HepG2 (cell line): ENCODE data around the gene RAB40C. TPM values are rescaled to one million over a fixed set of nuclear protein-coding genes. Genes with fewer than 3 reads are reported as not detected.

ENCODE experiments used
- EED ChIP-seq: sonication (generic); formaldehyde crosslinking; IDR thresholded peaks from 2 replicates; pipeline ENCODE4 v1.5.0; 2020; ENCODE audit warnings: mild to moderate bottlenecking, missing genetic modification reagents
- GABPA ChIP-seq, 2 experiments: IDR thresholded peaks; 2 replicates each; pipeline ENCODE4 v1.6.1; 2011 to 2016; ENCODE audit warnings: low read depth in 2 of 2, low read length in 1 of 2, missing biosample characterization in 1 of 2, missing genetic modification characterization in 1 of 2
- HNRNPLL ChIP-seq: fragments of 200-400 bp; formaldehyde crosslinking; IDR thresholded peaks from 2 replicates; pipeline ENCODE4 v1.6.1; 2017; ENCODE audit warnings: mild to moderate bottlenecking, low read depth, low read length; ENCODE audit not compliant: poor library complexity, severe bottlenecking
- NFIC ChIP-seq: IDR thresholded peaks from 2 replicates; pipeline ENCODE4 v1.6.1; 2012; ENCODE audit warnings: mild to moderate bottlenecking, low read length, inconsistent platforms
- NR2F6 ChIP-seq, 2 experiments: IDR thresholded peaks; 2 replicates each; pipeline ENCODE4 v1.6.1; 2016; ENCODE audit warnings: antibody characterized with exemption in 1 of 2, mild to moderate bottlenecking in 1 of 2
- PCBP2 ChIP-seq: fragments of 200-400 bp; formaldehyde crosslinking; optimal IDR thresholded peaks from 2 replicates; pipeline ENCODE3; 2018; ENCODE audit warnings: low read length, low read depth; ENCODE audit not compliant: poor library complexity, severe bottlenecking
- PHF20 ChIP-seq: sonication (generic); formaldehyde crosslinking; IDR thresholded peaks from 2 replicates; pipeline ENCODE4 v1.5.0; 2020; ENCODE audit warnings: mild to moderate bottlenecking, missing genetic modification reagents
- PHF8 ChIP-seq: sonication (generic); formaldehyde crosslinking; IDR thresholded peaks from 2 replicates; pipeline ENCODE4 v1.5.0; 2020; ENCODE audit warnings: missing genetic modification reagents
- PRPF4 ChIP-seq: fragments of 200-400 bp; formaldehyde crosslinking; IDR thresholded peaks from 2 replicates; pipeline ENCODE4 v1.6.1; 2016; ENCODE audit warnings: low read length, low read depth; ENCODE audit not compliant: poor library complexity, severe bottlenecking
- SMAD1 ChIP-seq: sonication (generic); formaldehyde crosslinking; IDR thresholded peaks from 2 replicates; pipeline ENCODE4 v1.4.0; 2020; ENCODE audit warnings: missing genetic modification reagents, low read depth, mild to moderate bottlenecking, borderline replicate concordance
- SPEN ChIP-seq: sonication (generic); formaldehyde crosslinking; IDR thresholded peaks from 2 replicates; pipeline ENCODE4 v1.5.1; 2020; ENCODE audit warnings: low read depth, mild to moderate bottlenecking, missing genetic modification reagents
- SRF ChIP-seq: IDR thresholded peaks from 2 replicates; pipeline ENCODE4 v1.6.1; 2011; ENCODE audit warnings: mild to moderate bottlenecking, low read depth, low read length, moderate library complexity
- SUZ12 ChIP-seq: fragments of 150-350 bp; IDR thresholded peaks from 2 replicates; pipeline ENCODE4 v1.6.1; 2014; ENCODE audit warnings: low read depth, low read length
- ZNF143 ChIP-seq: sonication (generic); formaldehyde crosslinking; IDR thresholded peaks from 2 replicates; pipeline ENCODE4 v1.4.0; 2020; ENCODE audit warnings: missing genetic modification reagents
- ZNF530 ChIP-seq: sonication (generic); formaldehyde crosslinking; IDR thresholded peaks from 2 replicates; pipeline ENCODE4 v1.5.0; 2020; ENCODE audit warnings: low read depth, mild to moderate bottlenecking, missing genetic modification reagents
- ZNF558 ChIP-seq: sonication (generic); formaldehyde crosslinking; IDR thresholded peaks from 2 replicates; pipeline ENCODE4 v1.9.0; 2022; ENCODE audit warnings: mild to moderate bottlenecking, missing genetic modification reagents, borderline replicate concordance
- ZNF878 ChIP-seq: sonication (generic); formaldehyde crosslinking; IDR thresholded peaks from 2 replicates; pipeline ENCODE4 v1.8.1; 2023; ENCODE audit warnings: mild to moderate bottlenecking, missing genetic modification reagents, moderate library complexity
- ZSCAN29 ChIP-seq: sonication (generic); formaldehyde crosslinking; conservative IDR thresholded peaks from 2 replicates; pipeline ENCODE4 v1.4.0; 2020; ENCODE audit warnings: mild to moderate bottlenecking, missing genetic modification reagents
- ZSCAN31 ChIP-seq: sonication (generic); formaldehyde crosslinking; IDR thresholded peaks from 2 replicates; pipeline ENCODE4 v1.5.0; 2020; ENCODE audit warnings: low read depth, mild to moderate bottlenecking, missing genetic modification reagents
- polyA plus RNA-seq, 8 experiments: library from polyadenylated mRNA; depleted of rRNA in 3 of 8; stranded (reverse) in 7 of 8; unstranded in 1 of 8; fragments of >200 nt; fragmentation: Illumina TruSeq in 4 of 8; extraction: Trizol in 4 of 8; gene quantifications; 2 replicates each; pipeline versions ENCODE4 v1.2.1 to v1.2.3, GENCODE V29; 2011 to 2016; ENCODE audit warnings: low read depth in 4 of 8, missing spikeins in 1 of 8, mixed read lengths in 1 of 8; ENCODE audit not compliant: insufficient read depth in 1 of 8
- total RNA-seq, 5 experiments: library from RNA; depleted of rRNA; stranded (reverse); fragments of >200 nt; fragmentation: Illumina TruSeq; extraction: Trizol; gene quantifications; 2 replicates each; pipeline ENCODE4 v1.2.3, GENCODE V29; 2016; ENCODE audit warnings: low read depth in 1 of 5
- TF ChIP-seq, protein P1 (sequence below): IDR thresholded peaks from 2 replicates; pipeline ENCODE4 v1.6.1; 2016; ENCODE audit warnings: low read depth, missing genetic modification reagents, missing compliant biosample characterization
- TF ChIP-seq, protein P2 (sequence below): sonication (generic); formaldehyde crosslinking; IDR thresholded peaks from 2 replicates; pipeline ENCODE4 v1.5.0; 2020; ENCODE audit warnings: missing genetic modification reagents
- TF ChIP-seq, protein P3 (sequence below): sonication (generic); formaldehyde crosslinking; IDR thresholded peaks from 2 replicates; pipeline ENCODE4 v1.4.0; 2020; ENCODE audit warnings: mild to moderate bottlenecking, missing genetic modification reagents

Gene RAB40C
- total and polyA plus RNA-seq, 2 of the 13 experiments (the other 11 are each of a cell fraction or from before 2014, with no cell fraction given): 7.7 to 11.5 TPM

DNA sequence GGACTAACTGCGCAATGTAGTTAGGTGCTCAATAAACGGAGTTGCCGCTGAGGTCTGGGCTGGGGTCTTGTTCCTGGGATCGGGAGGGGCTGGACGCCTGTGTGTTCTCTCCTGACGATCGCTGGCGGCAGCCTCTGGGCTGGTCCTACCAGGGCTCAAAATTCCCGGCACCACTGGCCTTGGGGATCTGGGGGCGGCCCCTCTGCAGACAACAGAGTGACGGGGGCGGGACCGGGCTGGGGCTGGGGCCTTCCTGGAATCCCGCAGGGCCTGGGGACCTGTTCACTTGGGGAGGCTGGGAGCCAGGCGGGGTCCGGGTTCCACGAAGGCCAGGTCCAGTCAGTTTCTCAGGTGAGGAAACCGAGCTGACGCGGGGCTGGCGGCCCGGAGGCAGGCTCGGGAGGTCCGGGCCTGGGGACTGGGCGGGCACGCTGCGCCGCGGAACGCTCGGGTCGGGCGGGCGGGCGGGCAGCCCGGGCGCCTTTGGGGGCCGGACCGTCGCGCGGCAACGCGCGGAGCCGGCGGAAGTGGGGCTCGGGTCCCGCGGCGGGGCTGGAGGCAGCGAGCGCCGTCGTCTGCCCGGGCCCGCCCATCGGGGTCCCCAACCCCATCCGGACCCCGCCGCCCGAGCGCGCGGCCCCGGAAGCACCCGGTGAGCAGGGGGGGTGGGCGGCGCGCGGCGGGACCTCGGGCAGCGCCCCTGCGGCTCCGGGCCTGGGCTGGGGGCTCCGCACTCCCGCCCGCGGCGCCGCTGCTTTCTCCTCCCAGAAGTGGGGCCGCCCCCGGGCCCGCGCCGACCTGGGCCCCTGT lies 20.2 kb upstream of the RAB40C start, which contains the start of gene PIGQ (continued):
- TF ChIP-seq, protein P1, sequence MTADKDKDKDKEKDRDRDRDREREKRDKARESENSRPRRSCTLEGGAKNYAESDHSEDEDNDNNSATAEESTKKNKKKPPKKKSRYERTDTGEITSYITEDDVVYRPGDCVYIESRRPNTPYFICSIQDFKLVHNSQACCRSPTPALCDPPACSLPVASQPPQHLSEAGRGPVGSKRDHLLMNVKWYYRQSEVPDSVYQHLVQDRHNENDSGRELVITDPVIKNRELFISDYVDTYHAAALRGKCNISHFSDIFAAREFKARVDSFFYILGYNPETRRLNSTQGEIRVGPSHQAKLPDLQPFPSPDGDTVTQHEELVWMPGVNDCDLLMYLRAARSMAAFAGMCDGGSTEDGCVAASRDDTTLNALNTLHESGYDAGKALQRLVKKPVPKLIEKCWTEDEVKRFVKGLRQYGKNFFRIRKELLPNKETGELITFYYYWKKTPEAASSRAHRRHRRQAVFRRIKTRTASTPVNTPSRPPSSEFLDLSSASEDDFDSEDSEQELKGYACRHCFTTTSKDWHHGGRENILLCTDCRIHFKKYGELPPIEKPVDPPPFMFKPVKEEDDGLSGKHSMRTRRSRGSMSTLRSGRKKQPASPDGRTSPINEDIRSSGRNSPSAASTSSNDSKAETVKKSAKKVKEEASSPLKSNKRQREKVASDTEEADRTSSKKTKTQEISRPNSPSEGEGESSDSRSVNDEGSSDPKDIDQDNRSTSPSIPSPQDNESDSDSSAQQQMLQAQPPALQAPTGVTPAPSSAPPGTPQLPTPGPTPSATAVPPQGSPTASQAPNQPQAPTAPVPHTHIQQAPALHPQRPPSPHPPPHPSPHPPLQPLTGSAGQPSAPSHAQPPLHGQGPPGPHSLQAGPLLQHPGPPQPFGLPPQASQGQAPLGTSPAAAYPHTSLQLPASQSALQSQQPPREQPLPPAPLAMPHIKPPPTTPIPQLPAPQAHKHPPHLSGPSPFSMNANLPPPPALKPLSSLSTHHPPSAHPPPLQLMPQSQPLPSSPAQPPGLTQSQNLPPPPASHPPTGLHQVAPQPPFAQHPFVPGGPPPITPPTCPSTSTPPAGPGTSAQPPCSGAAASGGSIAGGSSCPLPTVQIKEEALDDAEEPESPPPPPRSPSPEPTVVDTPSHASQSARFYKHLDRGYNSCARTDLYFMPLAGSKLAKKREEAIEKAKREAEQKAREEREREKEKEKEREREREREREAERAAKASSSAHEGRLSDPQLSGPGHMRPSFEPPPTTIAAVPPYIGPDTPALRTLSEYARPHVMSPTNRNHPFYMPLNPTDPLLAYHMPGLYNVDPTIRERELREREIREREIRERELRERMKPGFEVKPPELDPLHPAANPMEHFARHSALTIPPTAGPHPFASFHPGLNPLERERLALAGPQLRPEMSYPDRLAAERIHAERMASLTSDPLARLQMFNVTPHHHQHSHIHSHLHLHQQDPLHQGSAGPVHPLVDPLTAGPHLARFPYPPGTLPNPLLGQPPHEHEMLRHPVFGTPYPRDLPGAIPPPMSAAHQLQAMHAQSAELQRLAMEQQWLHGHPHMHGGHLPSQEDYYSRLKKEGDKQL: no peak
- TF ChIP-seq PRPF4 (no peak), SMAD1 (CRISPR knock-in tag) (no peak), SRF (no peak), NFIC (no peak), SUZ12 (no peak), GABPA (IDR thresholded peaks at IDR 0.05; ENCODE audit: low read depth, low read length) (peak; percentile 78), GABPA (CRISPR knock-in tag; IDR thresholded peaks at IDR 0.05; ENCODE audit: low read depth) (peak; percentile 52), PCBP2 (no peak), EED (CRISPR knock-in tag) (no peak), ZNF143 (CRISPR knock-in tag) (no peak), NR2F6 (IDR thresholded peaks at IDR 0.05) (no peak), NR2F6 (CRISPR knock-in tag; IDR thresholded peaks at IDR 0.05) (no peak), PHF20 (CRISPR knock-in tag) (peak; percentile 41; the same call in 1 of the 2 replicates), PHF8 (CRISPR knock-in tag) (peak; percentile 61), ZSCAN31 (no peak), ZNF558 (CRISPR knock-in tag) (no peak), SPEN (0 out of 2 replicates have a peak, but pooled peaks have one; percentile 39), ZNF878 (CRISPR knock-in tag) (no peak), HNRNPLL (peak; percentile 31), ZNF530 (CRISPR knock-in tag) (no peak), ZSCAN29 (CRISPR knock-in tag) (no peak)
- TF ChIP-seq, protein P2, sequence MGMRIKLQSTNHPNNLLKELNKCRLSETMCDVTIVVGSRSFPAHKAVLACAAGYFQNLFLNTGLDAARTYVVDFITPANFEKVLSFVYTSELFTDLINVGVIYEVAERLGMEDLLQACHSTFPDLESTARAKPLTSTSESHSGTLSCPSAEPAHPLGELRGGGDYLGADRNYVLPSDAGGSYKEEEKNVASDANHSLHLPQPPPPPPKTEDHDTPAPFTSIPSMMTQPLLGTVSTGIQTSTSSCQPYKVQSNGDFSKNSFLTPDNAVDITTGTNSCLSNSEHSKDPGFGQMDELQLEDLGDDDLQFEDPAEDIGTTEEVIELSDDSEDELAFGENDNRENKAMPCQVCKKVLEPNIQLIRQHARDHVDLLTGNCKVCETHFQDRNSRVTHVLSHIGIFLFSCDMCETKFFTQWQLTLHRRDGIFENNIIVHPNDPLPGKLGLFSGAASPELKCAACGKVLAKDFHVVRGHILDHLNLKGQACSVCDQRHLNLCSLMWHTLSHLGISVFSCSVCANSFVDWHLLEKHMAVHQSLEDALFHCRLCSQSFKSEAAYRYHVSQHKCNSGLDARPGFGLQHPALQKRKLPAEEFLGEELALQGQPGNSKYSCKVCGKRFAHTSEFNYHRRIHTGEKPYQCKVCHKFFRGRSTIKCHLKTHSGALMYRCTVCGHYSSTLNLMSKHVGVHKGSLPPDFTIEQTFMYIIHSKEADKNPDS (CRISPR knock-in tag): 0 out of 2 replicates have a peak, but pooled peaks have one; percentile 6
- TF ChIP-seq, protein P3, sequence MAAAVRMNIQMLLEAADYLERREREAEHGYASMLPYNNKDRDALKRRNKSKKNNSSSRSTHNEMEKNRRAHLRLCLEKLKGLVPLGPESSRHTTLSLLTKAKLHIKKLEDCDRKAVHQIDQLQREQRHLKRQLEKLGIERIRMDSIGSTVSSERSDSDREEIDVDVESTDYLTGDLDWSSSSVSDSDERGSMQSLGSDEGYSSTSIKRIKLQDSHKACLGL (CRISPR knock-in tag): no peak
